ENCODE measurements around the gene ARL8A. TPM values are rescaled to one million over a fixed set of nuclear protein-coding genes. Genes with fewer than 3 reads are reported as not detected.

ARL8A gene
- total RNA-seq, 1 experiment from 2014 or later, result 45.6 TPM

- Histone ChIP-seq H3K4me2 (ENCODE audit: low read length) (no peak overlapping the region), H3K79me2 (ENCODE audit: insufficient read depth, low read length) (no peaks in the 10 kb centered on the region), H3K9me3 (ENCODE audit: control insufficient read depth in 1 of 2, insufficient read depth in 1 of 2, low read depth in 1 of 2, low read length in 2 of 2) (no peaks in the 10 kb centered on the region), H3K27ac (ENCODE audit: low read depth, low read length) (no peak overlapping the region), H2AFZ (ENCODE audit: low read depth, low read length, poor library complexity, severe bottlenecking) (no peak overlapping the region), H3K36me3 (ENCODE audit: control insufficient read depth in 1 of 2, insufficient read depth in 2 of 2, low read length in 2 of 2) (no peaks in the 10 kb centered on the region), H3K4me1 (ENCODE audit: control insufficient read depth in 1 of 2, insufficient read depth in 2 of 2, low read length in 2 of 2) (peaks cover 2 to 8% of the 10 kb centered on the region in 2 experiments; a peak in 3 of 4 replicates), H3K4me3 (replicated peaks in 1 of 2; ENCODE audit: low read depth in 1 of 2, low read length in 2 of 2) (no peak overlapping the region), H3K9me2 (ENCODE audit: insufficient read depth) (no peaks in the 10 kb centered on the region), H3K27me3 (ENCODE audit: insufficient read depth, low read length) (no peaks in the 10 kb centered on the region; the same call in 1 of the 2 replicates), H3K9ac (ENCODE audit: low read length) (no peak overlapping the region), H4K20me1 (ENCODE audit: insufficient read depth) (no peaks in the 10 kb centered on the region)
- intact Hi-C loops (cut with micrococcal nuclease), result loop anchor here (5.0 kb wide), 1 partner anchor 237 kb away; the partner anchor contains the start of gene SHISA4
- CTCF ChIA-PET, result interaction anchor here (1.2 to 7.6 kb wide), 2 partner anchors 69 to 116 kb away, joined by 3 to 106 read pairs; partner anchors contain the start of gene ELF3
- RAD21 ChIA-PET (ENCODE audit: low non-redundant PET in 1 of 2, low total read pairs in 2 of 2, uncharacterized antibody in 2 of 2, unreplicated experiment in 2 of 2), result no interaction called here
- no peak for DNase-seq (ENCODE audit: low read depth, low spot score)
- POLR2A ChIA-PET, result no interaction called here
- no TSS peak for BruUV-seq (replicated peaks)
- ATAC-seq, result no peak
- no peak for TF ChIP-seq EZH2phosphoT487 (IDR thresholded peaks at IDR 0.05; ENCODE audit: borderline replicate concordance)
These were observed 20.4 kb downstream of the ARL8A start for GRCh38 chr1:202124142-202124541.

GRCh38 chr1:202123336-202123813, 21.2 kb downstream of the ARL8A start:
- POLR2A ChIA-PET, result interaction anchor here (1.3 kb wide), 1 partner anchor 10 kb away, joined by 3 read pairs; no protein-coding TSS in a partner anchor
- no peak for ATAC-seq

More at GRCh38 chr1:202123336-202123813, 21.2 kb downstream of the ARL8A start:
- H2AFZ ChIP-seq (ENCODE audit: low read depth, low read length, poor library complexity, severe bottlenecking), result no peak overlapping the region
- no peak overlapping the region for H3K27ac ChIP-seq (ENCODE audit: low read depth, low read length)
- CTCF ChIA-PET, result interaction anchor here (1.0 to 7.6 kb wide), 6 partner anchors 11 to 227 kb away, joined by 3 to 106 read pairs (median 5); partner anchors contain the start of gene ELF3
- no peak for DNase-seq (ENCODE audit: low read depth, low spot score)
- H4K20me1 ChIP-seq (ENCODE audit: insufficient read depth), result no peaks in the 10 kb centered on the region
- no peak overlapping the region for H3K4me2 ChIP-seq (ENCODE audit: low read length)
- intact Hi-C loops (cut with micrococcal nuclease), result loop anchor here (5.0 kb wide), 1 partner anchor 236 kb away; the partner anchor contains the start of gene SHISA4
- no peaks in the 10 kb centered on the region for H3K9me2 ChIP-seq (ENCODE audit: insufficient read depth)
- no TSS peak for BruUV-seq (replicated peaks)
- RAD21 ChIA-PET (ENCODE audit: low non-redundant PET in 1 of 2, low total read pairs in 2 of 2, uncharacterized antibody in 2 of 2, unreplicated experiment in 2 of 2), result no interaction called here
- no peaks in the 10 kb centered on the region for H3K79me2 ChIP-seq (ENCODE audit: insufficient read depth, low read length)
- H3K36me3 ChIP-seq (ENCODE audit: control insufficient read depth in 1 of 2, insufficient read depth in 2 of 2, low read length in 2 of 2), result no peaks in the 10 kb centered on the region
- no peak overlapping the region for H3K9ac ChIP-seq (ENCODE audit: low read length)
- TF ChIP-seq SRF (IDR thresholded peaks at IDR 0.05; ENCODE audit: low read depth), result no peak
- TF ChIP-seq TCF7L2 (IDR thresholded peaks at IDR 0.05; ENCODE audit: borderline replicate concordance, extremely low read depth, insufficient read depth, insufficient read length), result no peak
- TF ChIP-seq, protein P1, sequence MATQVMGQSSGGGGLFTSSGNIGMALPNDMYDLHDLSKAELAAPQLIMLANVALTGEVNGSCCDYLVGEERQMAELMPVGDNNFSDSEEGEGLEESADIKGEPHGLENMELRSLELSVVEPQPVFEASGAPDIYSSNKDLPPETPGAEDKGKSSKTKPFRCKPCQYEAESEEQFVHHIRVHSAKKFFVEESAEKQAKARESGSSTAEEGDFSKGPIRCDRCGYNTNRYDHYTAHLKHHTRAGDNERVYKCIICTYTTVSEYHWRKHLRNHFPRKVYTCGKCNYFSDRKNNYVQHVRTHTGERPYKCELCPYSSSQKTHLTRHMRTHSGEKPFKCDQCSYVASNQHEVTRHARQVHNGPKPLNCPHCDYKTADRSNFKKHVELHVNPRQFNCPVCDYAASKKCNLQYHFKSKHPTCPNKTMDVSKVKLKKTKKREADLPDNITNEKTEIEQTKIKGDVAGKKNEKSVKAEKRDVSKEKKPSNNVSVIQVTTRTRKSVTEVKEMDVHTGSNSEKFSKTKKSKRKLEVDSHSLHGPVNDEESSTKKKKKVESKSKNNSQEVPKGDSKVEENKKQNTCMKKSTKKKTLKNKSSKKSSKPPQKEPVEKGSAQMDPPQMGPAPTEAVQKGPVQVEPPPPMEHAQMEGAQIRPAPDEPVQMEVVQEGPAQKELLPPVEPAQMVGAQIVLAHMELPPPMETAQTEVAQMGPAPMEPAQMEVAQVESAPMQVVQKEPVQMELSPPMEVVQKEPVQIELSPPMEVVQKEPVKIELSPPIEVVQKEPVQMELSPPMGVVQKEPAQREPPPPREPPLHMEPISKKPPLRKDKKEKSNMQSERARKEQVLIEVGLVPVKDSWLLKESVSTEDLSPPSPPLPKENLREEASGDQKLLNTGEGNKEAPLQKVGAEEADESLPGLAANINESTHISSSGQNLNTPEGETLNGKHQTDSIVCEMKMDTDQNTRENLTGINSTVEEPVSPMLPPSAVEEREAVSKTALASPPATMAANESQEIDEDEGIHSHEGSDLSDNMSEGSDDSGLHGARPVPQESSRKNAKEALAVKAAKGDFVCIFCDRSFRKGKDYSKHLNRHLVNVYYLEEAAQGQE (IDR thresholded peaks at IDR 0.05; ENCODE audit: low read depth), result no peak
- TF ChIP-seq RAD21 (IDR thresholded peaks at IDR 0.05; ENCODE audit: low read depth), result no peak
- no peak for TF ChIP-seq EGR1 (IDR thresholded peaks at IDR 0.05; ENCODE audit: low read depth)
- TF ChIP-seq, protein P2, sequence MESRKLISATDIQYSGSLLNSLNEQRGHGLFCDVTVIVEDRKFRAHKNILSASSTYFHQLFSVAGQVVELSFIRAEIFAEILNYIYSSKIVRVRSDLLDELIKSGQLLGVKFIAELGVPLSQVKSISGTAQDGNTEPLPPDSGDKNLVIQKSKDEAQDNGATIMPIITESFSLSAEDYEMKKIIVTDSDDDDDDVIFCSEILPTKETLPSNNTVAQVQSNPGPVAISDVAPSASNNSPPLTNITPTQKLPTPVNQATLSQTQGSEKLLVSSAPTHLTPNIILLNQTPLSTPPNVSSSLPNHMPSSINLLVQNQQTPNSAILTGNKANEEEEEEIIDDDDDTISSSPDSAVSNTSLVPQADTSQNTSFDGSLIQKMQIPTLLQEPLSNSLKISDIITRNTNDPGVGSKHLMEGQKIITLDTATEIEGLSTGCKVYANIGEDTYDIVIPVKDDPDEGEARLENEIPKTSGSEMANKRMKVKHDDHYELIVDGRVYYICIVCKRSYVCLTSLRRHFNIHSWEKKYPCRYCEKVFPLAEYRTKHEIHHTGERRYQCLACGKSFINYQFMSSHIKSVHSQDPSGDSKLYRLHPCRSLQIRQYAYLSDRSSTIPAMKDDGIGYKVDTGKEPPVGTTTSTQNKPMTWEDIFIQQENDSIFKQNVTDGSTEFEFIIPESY (IDR thresholded peaks at IDR 0.05; ENCODE audit: extremely low read depth, insufficient replicate concordance, low read length), result no peak
- no peak for TF ChIP-seq SP1 (IDR thresholded peaks at IDR 0.05; ENCODE audit: low read depth)
- peaks cover 6 to 14% of the 10 kb centered on the region in 2 experiments for H3K4me1 ChIP-seq (ENCODE audit: control insufficient read depth in 1 of 2, insufficient read depth in 2 of 2, low read length in 2 of 2)
- no peaks in the 10 kb centered on the region; the same call in 1 of the 2 replicates for H3K27me3 ChIP-seq (ENCODE audit: insufficient read depth, low read length)
- no peaks in the 10 kb centered on the region for H3K9me3 ChIP-seq (ENCODE audit: control insufficient read depth in 1 of 2, insufficient read depth in 1 of 2, low read depth in 1 of 2, low read length in 2 of 2)
- no peak overlapping the region for H3K4me3 ChIP-seq (replicated peaks in 1 of 2; ENCODE audit: low read depth in 1 of 2, low read length in 2 of 2)
